Dermis microvascular lymphatic vessel endothelial cell (primary cell): ENCODE results near the gene DPH5. TPM values are rescaled to one million over a fixed set of nuclear protein-coding genes. Genes with fewer than 3 reads are reported as not detected.
"Not testable (repeated sequence)": the region's sequence is repeated elsewhere in the genome, so short reads cannot be mapped to it uniquely, and the experiment has no call there.

Source experiments
- DNase-seq, 2 donors: peaks; one replicate each; pipeline versions ENCODE4 v3.0.0 to v3.0.0-alpha.2; 2010; ENCODE audit warnings: low read depth in 2 of 2
- total RNA-seq: library from RNA; depleted of rRNA; stranded (reverse); fragments of >200 nt; gene quantifications from 2 replicates; pipeline ENCODE4 v1.2.1, GENCODE V29; 2014

The DPH5 gene
- total RNA-seq, 1 donor from 2014 or later: 20.2 TPM

DNA sequence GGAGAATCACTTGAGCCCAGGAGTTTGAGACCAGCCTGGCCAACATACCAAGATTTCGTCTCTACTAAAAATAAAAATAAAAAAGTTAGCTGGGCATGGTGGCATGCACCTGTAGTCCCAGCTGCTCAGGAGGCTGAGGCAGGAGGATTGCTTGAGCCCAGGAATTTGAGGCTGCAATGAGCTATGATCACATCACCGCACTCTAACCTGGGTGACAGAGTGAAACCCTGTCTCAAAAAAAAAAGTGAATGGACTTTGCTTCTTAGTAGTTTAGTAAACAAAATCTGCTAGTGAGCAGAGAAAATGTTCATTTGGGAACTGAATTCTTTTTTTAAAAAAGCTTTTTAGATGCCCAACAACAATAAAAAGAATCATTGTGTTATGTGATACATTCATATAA, 6.5 kb upstream of the DPH5 start:
- DNase-seq: not testable (repeated sequence)

- no peak for DNase-seq
Measured at GRCh38 chr1:101030881-101031280, 5.3 kb upstream of the DPH5 start.

DNA sequence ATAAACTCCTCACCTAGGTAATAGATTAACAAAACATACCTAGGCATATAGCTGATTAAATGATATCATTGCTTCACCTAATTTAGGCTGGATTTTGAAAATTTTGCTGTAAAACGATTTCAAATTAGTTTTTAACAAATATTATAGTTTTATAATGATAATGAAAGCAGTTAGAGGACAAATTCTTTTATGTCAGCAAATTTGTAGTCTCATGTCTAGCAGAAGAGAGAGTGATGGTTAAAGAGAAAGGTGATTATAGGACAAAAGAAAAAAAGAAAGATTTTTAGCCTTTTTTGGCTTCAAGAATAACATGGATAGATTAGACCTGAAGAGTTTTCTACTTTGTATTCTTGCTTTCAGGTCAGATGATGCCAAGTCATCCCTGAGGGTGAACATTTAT, 3.6 kb upstream of the DPH5 start:
- DNase-seq: no peak

DNA sequence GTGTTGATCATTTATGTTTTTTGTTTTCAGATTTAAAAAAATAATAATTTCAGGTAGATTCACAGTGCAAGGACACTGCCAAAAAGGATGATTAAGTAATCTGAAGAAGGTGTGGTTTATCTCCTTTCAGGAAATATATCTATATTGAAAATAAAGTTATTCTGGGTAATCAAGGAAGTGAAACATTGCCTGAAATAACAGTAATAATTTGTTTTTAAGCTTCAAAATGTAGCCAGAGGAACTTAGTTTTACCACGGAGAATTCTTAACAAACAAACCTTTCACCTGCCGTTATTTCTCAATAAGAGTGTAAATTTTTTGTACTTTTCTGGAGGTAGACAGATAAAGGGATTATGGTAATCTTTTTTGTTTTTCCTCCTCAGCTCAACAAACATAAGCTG, 2.9 kb upstream of the DPH5 start:
- peak in 1 of 2 donors; percentile 50 for DNase-seq

- DNase-seq: no peak
Measured at GRCh38 chr1:101027194-101027772, 1.7 kb upstream of the DPH5 start.

- DNase-seq: peak in 1 of 2 donors; percentile 39
Measured at GRCh38 chr1:101026430-101026788, 825 bp upstream of the DPH5 start.

- peak in 1 of 2 donors; percentile 37 for DNase-seq
Measured at GRCh38 chr1:101025283-101025656, 314 bp downstream of the DPH5 start.

- no peak for DNase-seq
Measured at GRCh38 chr1:101022294-101022693, 3.3 kb downstream of the DPH5 start.

DNA sequence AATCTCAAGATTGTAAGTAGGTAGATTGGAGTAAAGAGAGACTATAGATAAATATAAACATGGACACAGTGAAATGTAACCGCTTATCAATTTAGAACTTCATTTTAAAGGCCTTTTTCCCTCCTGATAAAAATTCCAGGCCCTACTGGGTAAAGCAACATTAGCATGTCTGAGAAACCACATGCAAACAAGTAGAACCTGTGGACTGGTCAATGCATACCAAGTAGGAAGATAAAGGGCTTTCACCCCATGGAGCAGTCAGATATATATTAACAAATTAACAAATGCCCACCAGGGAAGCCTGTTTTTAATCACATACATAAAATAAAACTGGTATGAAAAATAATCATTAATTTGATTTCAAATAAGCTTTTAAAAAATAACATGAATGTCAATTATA, 8.1 kb downstream of the DPH5 start:
- no peak for DNase-seq

- DNase-seq: no peak
Measured at GRCh38 chr1:101013776-101014175, 11.8 kb downstream of the DPH5 start.

DNA sequence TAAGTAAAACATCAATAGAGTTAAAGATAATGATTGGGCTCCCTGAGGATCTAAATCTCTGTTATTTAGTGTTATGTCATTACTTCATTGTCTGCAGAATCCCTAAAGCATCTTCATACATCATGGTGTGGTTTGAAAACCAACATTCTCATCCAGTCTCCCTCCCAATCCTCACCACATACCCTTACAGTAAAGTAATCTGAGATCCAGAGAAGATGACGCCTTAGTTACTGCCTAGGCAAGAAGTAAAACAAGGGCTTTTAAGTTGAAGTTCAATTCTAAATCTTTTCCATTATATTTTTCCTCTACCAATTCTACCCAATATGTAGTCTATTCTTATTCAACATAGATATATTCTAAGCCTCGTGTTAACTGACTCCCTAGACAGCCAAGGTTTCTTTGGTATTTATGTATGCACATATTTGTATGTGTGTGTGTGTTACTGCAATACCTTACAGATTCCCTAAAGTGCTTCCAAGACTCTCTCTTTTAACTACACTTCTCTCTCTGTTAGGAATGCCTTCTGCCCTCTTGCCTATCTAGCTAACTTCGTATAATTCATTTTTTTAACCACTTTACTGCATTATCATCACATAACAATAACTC, 17.3 kb downstream of the DPH5 start:
- no peak for DNase-seq

- peak in 1 of 2 donors; percentile 65 for DNase-seq
Measured at GRCh38 chr1:101006553-101006952, 19.0 kb downstream of the DPH5 start.

GRCh38 chr1:101005871-101006270, 19.7 kb downstream of the DPH5 start:
- no peak for DNase-seq

DNA sequence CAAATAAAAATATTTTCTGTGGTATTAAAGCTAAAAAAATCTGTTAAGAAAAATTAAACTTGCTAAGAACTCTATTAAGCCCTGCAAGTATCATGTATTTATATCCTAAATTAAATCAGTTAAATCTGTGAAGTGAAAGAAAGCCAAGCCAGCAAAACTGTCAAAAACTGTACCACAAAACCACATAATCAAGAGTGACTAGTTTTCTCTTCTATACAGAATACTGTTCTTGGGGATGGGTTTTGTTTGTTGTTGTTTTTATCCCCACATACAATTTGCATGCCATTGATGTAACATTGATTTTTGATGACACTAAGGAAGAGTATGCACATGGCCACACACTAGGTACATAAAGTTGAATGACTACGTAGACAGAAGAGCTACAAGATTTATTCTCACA, 20.4 kb downstream of the DPH5 start:
- DNase-seq: no peak

DNA sequence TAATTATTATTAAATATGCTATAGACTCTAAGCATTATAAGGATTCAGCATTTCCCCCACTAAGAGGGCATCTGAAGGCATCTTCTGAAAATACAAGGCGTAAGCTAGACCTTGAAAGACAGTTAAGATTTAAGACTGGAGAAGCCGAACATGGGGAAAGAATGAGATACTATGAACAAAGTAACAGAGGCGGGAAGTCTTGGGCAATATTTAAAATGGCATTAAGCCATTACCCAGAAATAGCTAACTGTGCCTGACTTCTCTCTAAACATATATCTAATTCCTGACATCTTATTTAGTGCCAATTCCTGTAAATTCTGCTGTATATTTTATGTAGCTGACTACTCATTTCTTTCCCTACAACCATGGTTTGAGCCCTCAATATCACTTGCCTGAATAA, 20.9 kb downstream of the DPH5 start:
- no peak for DNase-seq

GRCh38 chr1:101004061-101004460, 21.5 kb downstream of the DPH5 start:
- no peak for DNase-seq

DNA sequence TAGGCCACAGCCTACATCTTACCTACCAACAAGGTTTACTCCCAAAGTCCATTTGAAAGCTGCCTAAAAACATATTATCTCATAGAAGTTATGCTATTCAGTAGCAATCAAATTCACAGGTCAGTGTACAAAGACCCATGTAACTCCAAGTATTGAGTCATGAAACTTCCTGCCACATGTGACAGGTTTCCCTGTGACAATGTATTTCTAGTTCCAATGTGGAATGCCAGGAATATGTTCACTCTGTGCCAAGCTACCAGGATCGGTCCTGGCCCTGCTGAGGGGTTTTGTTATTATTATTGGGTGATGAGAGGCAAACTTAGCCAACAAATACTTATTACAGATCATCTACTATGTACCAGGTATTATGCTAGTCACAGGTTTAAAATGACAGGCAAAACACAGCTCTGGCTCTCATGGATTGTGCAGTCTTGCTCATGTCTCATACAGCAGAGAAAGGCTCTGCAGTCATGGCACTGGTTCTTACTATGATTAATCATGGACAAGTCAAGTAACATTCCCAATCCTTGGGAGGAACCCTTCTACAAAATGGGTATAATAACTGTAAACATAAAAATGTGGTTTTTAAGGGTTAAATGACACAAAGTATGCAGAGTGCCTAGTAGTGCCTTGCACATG, 22.5 kb downstream of the DPH5 start:
- peak; percentile 79 to 92 for DNase-seq

GRCh38 chr1:101002551-101002950, 23.0 kb downstream of the DPH5 start:
- peak in 1 of 2 donors; percentile 72 for DNase-seq

- DNase-seq: no peak
Measured at GRCh38 chr1:101000131-101000873, 25.3 kb downstream of the DPH5 start.

DNA sequence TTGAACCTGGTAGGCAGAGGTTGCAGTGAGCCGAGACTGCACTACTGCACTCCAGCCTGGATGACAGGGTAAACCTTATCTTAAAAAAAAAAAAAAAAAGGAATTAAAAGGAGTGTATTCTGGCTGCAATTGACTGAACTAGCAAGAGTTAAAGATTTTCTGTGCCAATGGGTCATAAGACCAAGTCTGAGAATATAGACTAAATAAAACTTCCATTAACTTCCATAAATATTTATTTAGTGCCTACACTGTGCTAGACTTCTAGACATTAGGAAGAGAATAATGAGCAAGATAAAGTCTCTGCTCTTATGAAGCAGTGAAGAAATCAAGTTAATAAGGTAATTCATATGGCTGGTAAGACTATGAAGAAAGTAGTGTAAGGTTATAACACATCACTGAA, 27.2 kb downstream of the DPH5 start:
- DNase-seq: no peak

- peak; percentile 81 to 90 for DNase-seq
Measured at GRCh38 chr1:100995198-100995988, 30.2 kb downstream of the DPH5 start.
